Measurements from ENCODE around the gene GINS1.

GINS1 gene

GRCh38 chr20:25407311-25408169, at the start of gene GINS1:
Gene GINS1 (plus strand): TSS chr20:25407673. CDS start chr20:25407821, 148 bp downstream.
- TF ChIP-seq CTCF (conservative IDR thresholded peaks at IDR 0.05; ENCODE audit: low read depth, low read length) = no peak
- DNase-seq (ENCODE audit: low read depth) = peak; percentile 87

GRCh38 chr20:25360631-25361286, 46.7 kb upstream of the GINS1 start:
- peak; percentile 86 for DNase-seq (ENCODE audit: low read depth)
- peak overlapping the region; percentile 20 for H3K4me3 ChIP-seq (ENCODE audit: low read depth, low read length)
- TF ChIP-seq CTCF (conservative IDR thresholded peaks at IDR 0.05; ENCODE audit: low read depth, low read length) = no peak

More at GRCh38 chr20:25407311-25408169, at the start of gene GINS1:
- peak within 1 kb of the TSS; percentile 91 for H3K4me3 ChIP-seq (ENCODE audit: low read depth, low read length)

GRCh38 chr20:25361287-25361683, 46.2 kb upstream of the GINS1 start:
- DNase-seq (ENCODE audit: low read depth) = no peak
- H3K4me3 ChIP-seq (ENCODE audit: low read depth, low read length) = no peak overlapping the region
- TF ChIP-seq CTCF (conservative IDR thresholded peaks at IDR 0.05; ENCODE audit: low read depth, low read length) = no peak

GRCh38 chr20:25364180-25364788, 43.2 kb upstream of the GINS1 start:
- no peak for TF ChIP-seq CTCF (conservative IDR thresholded peaks at IDR 0.05; ENCODE audit: low read depth, low read length)
- DNase-seq (ENCODE audit: low read depth) = peak; percentile 64
- H3K4me3 ChIP-seq (ENCODE audit: low read depth, low read length) = no peak overlapping the region

DNA sequence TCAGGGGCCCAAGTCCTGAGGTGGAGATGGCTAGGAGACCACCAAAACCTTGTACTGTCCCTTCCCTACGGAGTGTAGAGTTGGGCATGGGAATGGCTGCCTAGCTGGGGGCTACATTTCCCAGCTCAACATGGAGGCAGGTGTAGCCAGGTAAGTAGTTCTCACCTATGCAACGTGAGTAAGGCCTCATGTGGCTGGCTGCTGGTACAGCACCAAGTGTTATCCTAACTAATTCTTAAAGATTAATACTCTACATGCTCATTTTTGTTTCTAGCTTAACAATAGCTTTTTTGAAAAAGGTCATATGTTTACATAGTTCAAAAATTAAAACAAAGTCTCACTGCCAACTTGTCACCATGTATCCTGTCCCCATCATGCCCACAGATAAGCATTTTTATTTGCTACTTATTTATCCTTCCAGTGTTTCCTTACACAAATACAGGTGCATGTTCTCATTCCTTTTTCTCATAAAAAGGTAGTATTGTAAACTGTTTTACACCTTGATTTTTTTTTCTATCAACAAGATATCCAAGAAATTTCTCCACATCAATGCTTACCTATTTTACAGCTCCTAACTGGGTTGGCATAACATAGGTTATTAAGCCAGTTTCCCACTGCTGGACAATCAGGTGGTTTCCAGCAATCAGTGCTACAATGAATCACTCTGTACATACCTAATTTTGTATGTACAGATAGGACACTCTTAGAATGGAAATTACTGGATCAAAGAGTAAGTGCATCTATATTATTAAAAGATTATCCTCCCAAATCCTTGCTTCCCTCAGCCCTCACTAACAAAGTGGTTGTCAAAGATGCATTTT, 42.4 kb upstream of the GINS1 start:
- H3K4me3 ChIP-seq (ENCODE audit: low read depth, low read length) = no peak overlapping the region
- TF ChIP-seq CTCF (conservative IDR thresholded peaks at IDR 0.05; ENCODE audit: low read depth, low read length) = no peak
- no peak for DNase-seq (ENCODE audit: low read depth)

- no peak for DNase-seq (ENCODE audit: low read depth)
- H3K4me3 ChIP-seq (ENCODE audit: low read depth, low read length) = no peak overlapping the region
- no peak for TF ChIP-seq CTCF (conservative IDR thresholded peaks at IDR 0.05; ENCODE audit: low read depth, low read length)
These were observed 38.9 kb upstream of the GINS1 start for GRCh38 chr20:25368526-25368925.
